ENCODE measurements around the gene FCRL3. TPM values are rescaled to one million over a fixed set of nuclear protein-coding genes. Genes with fewer than 3 reads are reported as not detected.

Gene FCRL3
- total and polyA plus RNA-seq, 2 of the 8 experiments (the other 6 are each of a cell fraction or from before 2014, with no cell fraction given) = not detected

DNA sequence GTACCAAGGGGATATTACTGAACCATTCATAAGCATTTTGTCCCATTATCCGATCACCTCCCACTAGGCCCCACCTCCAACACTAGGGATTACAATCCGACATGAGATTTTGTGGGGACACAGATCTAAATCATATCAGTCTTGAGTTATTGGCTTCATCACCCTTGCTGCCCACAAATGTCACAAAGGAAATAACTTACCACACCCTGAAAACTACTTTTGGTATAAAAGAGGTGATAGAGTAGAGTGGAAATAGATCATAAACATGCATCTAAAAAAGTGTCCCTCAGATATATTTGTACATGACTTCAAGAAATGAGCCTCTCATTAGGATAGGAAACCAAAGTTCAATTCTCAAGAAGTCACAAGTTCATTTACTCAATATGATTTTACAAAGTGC lies 22.6 kb upstream of the FCRL3 start (continued):
- TF ChIP-seq SP1 (IDR thresholded peaks at IDR 0.05; ENCODE audit: low read depth, low read length) (no peak), BRCA1 (IDR thresholded peaks at IDR 0.05; ENCODE audit: low read depth, low read length) (no peak)
